Measurements from ENCODE around the gene ZNF451. TPM values are rescaled to one million over a fixed set of nuclear protein-coding genes. Genes with fewer than 3 reads are reported as not detected.

The ZNF451 gene
- total and polyA plus RNA-seq, 2 donors (not counting 1 experiment from before 2014, with no cell fraction given) = 25.9 to 86.3 TPM

GRCh38 chr6:57142178-57142525, 52.2 kb downstream of the ZNF451 start:
- no CpG with 5 or more reads among the region's 1 CpG for WGBS (ENCODE audit: insufficient coverage)
- Mint-ChIP-seq H3K4me1 (no peaks in the 10 kb centered on the region), H3K27me3 (no peaks in the 10 kb centered on the region), H3K9me3 (ENCODE audit: insufficient read depth) (peaks cover 4% of the 10 kb centered on the region), H3K27ac (no peak overlapping the region), H3K4me3 (no peak overlapping the region)
- Histone ChIP-seq H3K4me3 (ENCODE audit: control extremely low read depth in 1 of 5, extremely low read depth in 1 of 5, insufficient read depth in 1 of 5, low read depth in 2 of 5, low read length in 4 of 5) (no peak overlapping the region), H3K36me3 (replicated peaks in 1 of 2; ENCODE audit: control extremely low read depth in 1 of 2, control insufficient read depth in 1 of 2, extremely low read depth in 1 of 2, insufficient read depth in 2 of 2, low read length in 1 of 2) (peaks cover 2 to 32% of the 10 kb centered on the region in 2 experiments), H3K27ac (ENCODE audit: low read length in 2 of 2) (no peak overlapping the region), H3K4me1 (ENCODE audit: control insufficient read depth in 2 of 2, insufficient read depth in 2 of 2, low read length in 2 of 2) (no peaks in the 10 kb centered on the region), H3K79me2 (ENCODE audit: control insufficient read depth, insufficient read depth, low read length) (no peaks in the 10 kb centered on the region), H2AFZ (ENCODE audit: insufficient read depth, low read depth, low read length, poor library complexity, severe bottlenecking) (no peak overlapping the region), H3K4me2 (replicated peaks; ENCODE audit: low read depth, low read length, poor library complexity, severe bottlenecking) (no peak overlapping the region), H3K9me3 (ENCODE audit: control extremely low read depth in 1 of 3, control insufficient read depth in 2 of 3, insufficient read depth in 1 of 3, low read length in 2 of 3) (peaks cover 0 to 5% (median 0%) of the 10 kb centered on the region in 3 donors), H3K27me3 (replicated peaks in 1 of 4; ENCODE audit: control extremely low read depth in 1 of 4, control insufficient read depth in 3 of 4, insufficient read depth in 4 of 4, low read length in 3 of 4) (no peaks in the 10 kb centered on the region), H3K9ac (ENCODE audit: low read length) (no peak overlapping the region), H4K20me1 (ENCODE audit: control insufficient read depth, insufficient read depth, low read length, poor library complexity, severe bottlenecking) (no peaks in the 10 kb centered on the region)
- ChIA-PET CTCF (interaction anchor here (1.4 kb wide), 1 partner anchor 9 kb away, joined by 4 read pairs; no protein-coding TSS in a partner anchor), POLR2A (no interaction called here)
- ATAC-seq (ENCODE audit: low read depth) (no peak), DNase-seq (no peak)
- TF ChIP-seq CTCF (IDR thresholded peaks at IDR 0.05) (no peak), EZH2 (IDR thresholded peaks at IDR 0.05; ENCODE audit: borderline replicate concordance, insufficient read depth, low read depth, low read length, poor library complexity, severe bottlenecking) (no peak)
- intact Hi-C loops (cut with micrococcal nuclease) = no loop called here

- Mint-ChIP-seq H3K4me1 (no peaks in the 10 kb centered on the region), H3K27ac (no peak overlapping the region), H3K4me3 (no peak overlapping the region), H3K27me3 (no peaks in the 10 kb centered on the region), H3K9me3 (ENCODE audit: insufficient read depth) (peaks cover 4% of the 10 kb centered on the region)
- Histone ChIP-seq H3K27me3 (replicated peaks in 1 of 4; ENCODE audit: control extremely low read depth in 1 of 4, control insufficient read depth in 3 of 4, insufficient read depth in 4 of 4, low read length in 3 of 4) (no peaks in the 10 kb centered on the region), H2AFZ (ENCODE audit: insufficient read depth, low read depth, low read length, poor library complexity, severe bottlenecking) (no peak overlapping the region), H3K27ac (ENCODE audit: low read length in 2 of 2) (no peak overlapping the region), H3K36me3 (replicated peaks in 1 of 2; ENCODE audit: control extremely low read depth in 1 of 2, control insufficient read depth in 1 of 2, extremely low read depth in 1 of 2, insufficient read depth in 2 of 2, low read length in 1 of 2) (peaks cover 9 to 35% of the 10 kb centered on the region in 2 experiments), H3K79me2 (ENCODE audit: control insufficient read depth, insufficient read depth, low read length) (no peaks in the 10 kb centered on the region), H4K20me1 (ENCODE audit: control insufficient read depth, insufficient read depth, low read length, poor library complexity, severe bottlenecking) (no peaks in the 10 kb centered on the region), H3K9ac (ENCODE audit: low read length) (no peak overlapping the region), H3K4me1 (ENCODE audit: control insufficient read depth in 2 of 2, insufficient read depth in 2 of 2, low read length in 2 of 2) (no peaks in the 10 kb centered on the region), H3K4me2 (replicated peaks; ENCODE audit: low read depth, low read length, poor library complexity, severe bottlenecking) (no peak overlapping the region), H3K9me3 (ENCODE audit: control extremely low read depth in 1 of 3, control insufficient read depth in 2 of 3, insufficient read depth in 1 of 3, low read length in 2 of 3) (peaks cover 0 to 5% (median 0%) of the 10 kb centered on the region in 3 donors), H3K4me3 (ENCODE audit: control extremely low read depth in 1 of 5, extremely low read depth in 1 of 5, insufficient read depth in 1 of 5, low read depth in 2 of 5, low read length in 4 of 5) (no peak overlapping the region)
- DNase-seq = no peak
- intact Hi-C loops (cut with micrococcal nuclease) = no loop called here
- ChIA-PET CTCF (interaction anchor here (1.1 kb wide), 1 partner anchor 9 kb away, joined by 3 read pairs; no protein-coding TSS in a partner anchor), POLR2A (no interaction called here)
- no peak for TF ChIP-seq CTCF (IDR thresholded peaks at IDR 0.05)
- TF ChIP-seq EZH2 (IDR thresholded peaks at IDR 0.05; ENCODE audit: borderline replicate concordance, insufficient read depth, low read depth, low read length, poor library complexity, severe bottlenecking) = no peak
- no CpG with 5 or more reads among the region's 1 CpG for WGBS (ENCODE audit: insufficient coverage)
- no peak for ATAC-seq (ENCODE audit: low read depth)
These were observed 53.7 kb downstream of the ZNF451 start for GRCh38 chr6:57143690-57144089.

All from B cell (primary cell).